CD1c-positive myeloid dendritic cell (primary cell): ENCODE measurements around the gene RGPD3.
"Not testable (repeated sequence)": the region's sequence is repeated elsewhere in the genome, so short reads cannot be mapped to it uniquely, and the experiment has no call there.

Experiments
- DNase-seq: peaks from one replicate; pipeline ENCODE4 v3.0.0-alpha.2; 2016; ENCODE audit errors: extremely low spot score

RGPD3 gene

GRCh38 chr2:106468107-106468506 is at the start of gene RGPD3:
RGPD3 (minus strand) TSS chr2:106468413; CDS start chr2:106468288, 125 bp downstream.
- DNase-seq: not testable (repeated sequence)

GRCh38 chr2:106517329-106517728 is 49.1 kb upstream of the RGPD3 start:
- no peak for DNase-seq

- DNase-seq: no peak
Observed at GRCh38 chr2:106516864-106517263, 48.7 kb upstream of the RGPD3 start.

DNA sequence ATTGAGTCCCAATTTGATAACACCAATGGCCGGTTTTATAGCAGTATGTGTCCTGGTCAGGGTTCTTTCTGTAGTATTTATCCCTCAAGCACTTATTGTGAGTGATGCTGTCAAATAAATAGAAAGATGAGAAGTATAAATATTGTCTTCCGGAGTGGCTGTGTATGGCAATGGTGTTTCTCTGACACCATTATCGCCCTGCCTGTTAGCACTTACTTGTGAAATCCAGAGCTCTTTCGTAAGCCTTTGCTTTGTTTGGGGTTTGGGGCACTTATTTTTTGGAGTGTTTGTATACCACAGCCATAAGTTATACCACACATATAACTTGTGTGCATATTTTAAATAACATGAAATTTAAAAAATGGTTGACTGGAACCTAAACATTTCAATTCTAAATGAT is 48.2 kb upstream of the RGPD3 start:
- DNase-seq: no peak

DNA sequence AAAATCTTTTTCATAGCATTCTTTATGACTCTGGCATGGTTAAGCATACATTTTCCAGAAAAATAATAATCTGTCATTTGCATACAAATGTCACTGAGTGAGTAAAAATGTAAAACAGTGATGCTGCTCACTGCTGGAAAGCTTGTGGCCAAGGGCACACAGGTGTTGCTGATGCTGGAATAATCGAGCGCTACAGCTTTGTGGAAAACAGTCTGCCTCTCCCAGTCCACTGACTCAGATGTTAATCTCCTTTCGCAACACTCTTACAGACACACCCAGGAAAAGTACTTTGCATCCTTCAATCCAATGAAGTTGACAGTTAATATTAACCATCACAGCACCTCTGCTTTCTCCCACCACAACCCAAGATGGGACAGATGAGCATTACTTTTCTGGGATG is 46.6 kb upstream of the RGPD3 start:
- not testable (repeated sequence) for DNase-seq

GRCh38 chr2:106513391-106513790 is 45.2 kb upstream of the RGPD3 start:
- DNase-seq: not testable (repeated sequence)

- DNase-seq: not testable (repeated sequence)
Observed at GRCh38 chr2:106511934-106512333, 43.7 kb upstream of the RGPD3 start.

GRCh38 chr2:106511476-106511901 is 43.3 kb upstream of the RGPD3 start:
- peak; percentile 89 for DNase-seq

DNA sequence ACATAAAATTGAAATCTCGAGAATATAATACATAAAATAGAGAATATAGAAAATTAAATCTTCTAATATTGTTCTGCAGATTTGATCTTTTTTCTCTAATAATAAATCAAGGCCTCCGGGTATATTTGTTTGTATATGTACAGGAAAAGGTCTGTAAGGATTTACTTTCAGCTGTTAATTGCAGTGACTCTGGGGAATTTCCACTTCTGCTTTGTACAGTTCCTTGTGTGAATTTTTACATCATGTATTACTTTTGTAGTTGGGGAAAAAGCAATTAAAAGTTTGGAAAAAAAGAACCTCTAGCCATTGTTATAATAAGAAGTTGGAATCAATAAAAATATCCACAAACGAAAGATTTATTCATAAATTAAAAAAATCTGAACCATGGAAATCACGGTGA is 42.6 kb upstream of the RGPD3 start:
- DNase-seq: peak; percentile 58

DNA sequence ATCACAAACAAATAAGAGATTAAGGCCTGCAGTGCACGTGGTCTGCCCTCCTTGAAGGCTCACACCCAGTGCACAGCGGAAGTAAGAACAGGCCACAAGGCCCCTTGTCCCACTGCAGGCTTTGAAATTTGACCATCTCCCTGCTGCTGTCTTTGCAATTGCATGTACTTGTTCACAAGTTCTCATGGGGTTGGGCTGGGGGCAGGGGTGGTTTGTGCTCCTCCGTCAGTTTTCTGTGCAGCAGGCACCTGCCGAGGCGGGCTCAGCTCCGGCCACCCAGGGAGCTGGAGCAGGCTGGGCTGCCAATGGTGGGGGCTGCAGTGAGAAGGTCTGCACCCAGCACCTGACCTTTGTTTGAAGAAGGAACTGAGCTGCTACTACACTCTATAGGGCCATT is 41.2 kb upstream of the RGPD3 start:
- DNase-seq: not testable (repeated sequence)

GRCh38 chr2:106508660-106509373 is 40.6 kb upstream of the RGPD3 start:
- not testable (repeated sequence) for DNase-seq

- DNase-seq: not testable (repeated sequence)
Observed at GRCh38 chr2:106506002-106506687, 37.9 kb upstream of the RGPD3 start.

GRCh38 chr2:106504787-106505186 is 36.6 kb upstream of the RGPD3 start:
- DNase-seq: not testable (repeated sequence)

DNA sequence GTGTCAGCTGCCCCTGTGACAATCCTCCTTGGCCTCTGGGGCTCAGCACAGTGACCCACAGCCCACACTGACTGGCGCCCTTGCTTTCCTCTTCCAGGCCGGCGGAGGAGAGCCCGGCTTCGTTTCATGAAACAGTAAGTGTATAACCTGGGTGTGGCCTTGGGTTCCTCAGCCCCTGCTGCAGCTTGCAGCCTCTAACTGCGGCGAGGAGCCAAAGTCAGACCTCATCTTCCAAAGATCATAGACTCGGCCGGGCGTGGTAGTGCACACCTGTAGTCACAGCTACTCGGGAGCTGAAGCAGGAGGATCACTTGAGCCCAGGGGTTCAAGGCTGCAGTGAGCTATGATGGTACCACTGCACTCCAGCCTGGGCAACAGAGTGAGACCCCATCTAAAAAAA is 36.0 kb upstream of the RGPD3 start:
- DNase-seq: not testable (repeated sequence)

DNA sequence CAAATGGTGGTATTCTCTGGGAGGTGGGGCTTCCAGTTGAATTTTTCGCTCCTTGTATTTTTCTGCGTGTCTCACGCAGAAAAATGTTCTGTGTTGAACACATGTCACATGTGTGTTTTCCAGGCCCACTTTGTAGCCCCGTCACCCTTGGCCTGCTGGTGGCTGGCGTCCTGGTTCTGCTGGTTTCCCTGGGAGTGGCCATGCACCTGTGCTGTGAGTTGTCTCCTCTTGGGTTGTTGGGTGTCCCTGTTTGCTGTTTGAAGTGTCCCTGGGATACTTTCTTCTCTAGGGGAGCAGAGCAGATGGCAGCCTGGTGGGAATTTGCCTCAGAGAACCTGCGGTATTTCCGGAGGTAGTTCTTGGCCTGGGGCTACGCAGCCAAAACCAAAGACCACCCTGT is 34.1 kb upstream of the RGPD3 start:
- DNase-seq: not testable (repeated sequence)

- DNase-seq: not testable (repeated sequence)
Observed at GRCh38 chr2:106500350-106500749, 32.1 kb upstream of the RGPD3 start.

DNA sequence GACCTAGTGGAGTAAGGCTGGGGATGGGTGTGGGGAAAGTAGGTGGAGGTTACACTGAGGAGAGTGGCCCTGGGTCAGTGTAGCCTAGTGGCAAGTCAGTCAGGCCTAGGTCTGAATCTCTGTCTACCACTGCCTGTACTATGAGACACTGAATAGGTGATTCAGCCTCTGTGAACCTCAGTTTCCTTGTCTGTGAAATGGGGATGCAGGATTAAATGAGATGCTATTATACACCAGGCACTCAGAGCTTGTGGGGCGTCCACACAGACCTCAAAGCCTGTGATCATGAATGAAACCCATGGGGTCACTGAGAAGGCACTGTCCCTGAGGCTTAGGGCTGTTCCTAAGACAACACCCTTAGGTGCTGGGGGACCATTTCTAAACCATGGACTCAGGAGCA is 30.3 kb upstream of the RGPD3 start:
- not testable (repeated sequence) for DNase-seq

- DNase-seq: not testable (repeated sequence)
Observed at GRCh38 chr2:106492913-106493312, 24.7 kb upstream of the RGPD3 start.

GRCh38 chr2:106492399-106492798 is 24.2 kb upstream of the RGPD3 start:
- not testable (repeated sequence) for DNase-seq

- not testable (repeated sequence) for DNase-seq
Observed at GRCh38 chr2:106489701-106490100, 21.5 kb upstream of the RGPD3 start.

- DNase-seq: not testable (repeated sequence)
Observed at GRCh38 chr2:106487386-106488191, 19.4 kb upstream of the RGPD3 start.
